ENCODE data around the gene STEAP1. TPM values are rescaled to one million over a fixed set of nuclear protein-coding genes. Genes with fewer than 3 reads are reported as not detected.

STEAP1 gene
- total RNA-seq, 1 experiment from 2014 or later, result 21.2 TPM

DNA sequence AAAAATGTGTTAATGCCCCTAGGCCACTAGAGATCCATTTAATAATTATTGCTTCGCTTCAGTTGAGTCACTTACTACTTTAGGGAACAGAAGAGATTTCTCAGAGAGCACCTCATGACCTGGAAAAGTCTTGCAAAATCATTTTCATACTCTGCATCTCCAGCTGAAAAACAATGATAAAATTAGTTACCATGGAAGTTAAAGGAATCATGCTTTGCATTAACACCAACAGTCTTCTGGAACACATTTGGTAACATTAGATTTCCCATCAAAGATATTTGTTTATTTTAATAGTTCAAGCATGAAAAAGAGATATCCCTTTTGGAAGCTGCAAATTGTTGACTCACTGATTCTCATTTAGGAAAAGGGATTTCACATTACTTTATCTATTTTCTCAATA lies 55.5 kb downstream of the STEAP1 start:
- Histone ChIP-seq H3K36me3 (ENCODE audit: low read depth, low read length) (no peaks in the 10 kb centered on the region), H3K4me2 (ENCODE audit: low read length) (0 out of 2 replicates have a peak overlapping the region, but pooled peaks have one; percentile 99), H3F3A (ENCODE audit: low read length, unreplicated experiment) (no peaks in the 10 kb centered on the region), H3K79me2 (ENCODE audit: low read length) (peaks cover 13% of the 10 kb centered on the region), H3K9me2 (replicated peaks; ENCODE audit: low read length) (no peaks in the 10 kb centered on the region), H3K9me3 (ENCODE audit: low read length) (no peaks in the 10 kb centered on the region), H3K4me3 (ENCODE audit: low read length) (no peak overlapping the region), H3K27me3 (ENCODE audit: low read length) (no peaks in the 10 kb centered on the region), H3K9ac (ENCODE audit: low read length) (no peak overlapping the region), H4K20me1 (ENCODE audit: low read length) (no peaks in the 10 kb centered on the region), H2AFZ (ENCODE audit: low read length) (no peak overlapping the region), H3K4me1 (ENCODE audit: insufficient read depth, low read length) (peaks cover 23% of the 10 kb centered on the region), H3K27ac (ENCODE audit: low read length) (no peak overlapping the region)
- no peak for TF ChIP-seq EZH2 (IDR thresholded peaks at IDR 0.05; ENCODE audit: low read length, unreplicated experiment)
- TF ChIP-seq EZH2phosphoT487 (IDR thresholded peaks at IDR 0.05; ENCODE audit: borderline replicate concordance, low read length), result no peak
- no peak for TF ChIP-seq CTCF (conservative IDR thresholded peaks at IDR 0.05; ENCODE audit: low read depth, low read length)
- DNase-seq (no peak), ATAC-seq (no peak)
- intact Hi-C loops (cut with micrococcal nuclease), result no loop called here
- CTCF ChIA-PET, result interaction anchor here (0.7 kb wide), 1 partner anchor 56 kb away, joined by 5 read pairs; the partner anchor contains the start of gene STEAP1
- POLR2A ChIA-PET (ENCODE audit: unreplicated experiment), result no interaction called here
- no TSS peak for BruUV-seq (replicated peaks)

- no peaks in the 10 kb centered on the region for H3K9me3 ChIP-seq (ENCODE audit: low read length)
- no peak overlapping the region for H3K27ac ChIP-seq (ENCODE audit: low read length)
- peaks cover 23% of the 10 kb centered on the region for H3K4me1 ChIP-seq (ENCODE audit: insufficient read depth, low read length)
- BruUV-seq (replicated peaks), result no TSS peak
- H3K79me2 ChIP-seq (ENCODE audit: low read length), result peaks cover 13% of the 10 kb centered on the region
- peak overlapping the region; percentile 97 for H3K4me3 ChIP-seq (ENCODE audit: low read length)
- H3K36me3 ChIP-seq (ENCODE audit: low read depth, low read length), result no peaks in the 10 kb centered on the region
- ATAC-seq, result no peak
- no peaks in the 10 kb centered on the region for H3F3A ChIP-seq (ENCODE audit: low read length, unreplicated experiment)
- peak; percentile 2 for DNase-seq
- intact Hi-C loops (cut with micrococcal nuclease), result no loop called here
- H4K20me1 ChIP-seq (ENCODE audit: low read length), result no peaks in the 10 kb centered on the region
- H3K27me3 ChIP-seq (ENCODE audit: low read length), result no peaks in the 10 kb centered on the region
- peak overlapping the region; percentile 88 for H2AFZ ChIP-seq (ENCODE audit: low read length)
- ChIA-PET POLR2A (ENCODE audit: unreplicated experiment) (interaction anchor here (0.6 kb wide), 1 partner anchor 1452 kb away, joined by 3 read pairs; no protein-coding TSS in a partner anchor), CTCF (interaction anchor here (0.7 to 1.4 kb wide), 2 partner anchors 56 to 57 kb away, joined by 5 to 12 read pairs; partner anchors contain the start of gene STEAP1)
- H3K9me2 ChIP-seq (replicated peaks; ENCODE audit: low read length), result no peaks in the 10 kb centered on the region
- H3K4me2 ChIP-seq (ENCODE audit: low read length), result peak overlapping the region; percentile 99
- TF ChIP-seq CTCF (conservative IDR thresholded peaks at IDR 0.05; ENCODE audit: low read depth, low read length), result no peak
- no peak for TF ChIP-seq EZH2 (IDR thresholded peaks at IDR 0.05; ENCODE audit: low read length, unreplicated experiment)
- no peak for TF ChIP-seq EZH2phosphoT487 (IDR thresholded peaks at IDR 0.05; ENCODE audit: borderline replicate concordance, low read length)
- H3K9ac ChIP-seq (ENCODE audit: low read length), result peak overlapping the region; percentile 64
Measured at GRCh38 chr7:90210475-90210874, 56.2 kb downstream of the STEAP1 start.

DNA sequence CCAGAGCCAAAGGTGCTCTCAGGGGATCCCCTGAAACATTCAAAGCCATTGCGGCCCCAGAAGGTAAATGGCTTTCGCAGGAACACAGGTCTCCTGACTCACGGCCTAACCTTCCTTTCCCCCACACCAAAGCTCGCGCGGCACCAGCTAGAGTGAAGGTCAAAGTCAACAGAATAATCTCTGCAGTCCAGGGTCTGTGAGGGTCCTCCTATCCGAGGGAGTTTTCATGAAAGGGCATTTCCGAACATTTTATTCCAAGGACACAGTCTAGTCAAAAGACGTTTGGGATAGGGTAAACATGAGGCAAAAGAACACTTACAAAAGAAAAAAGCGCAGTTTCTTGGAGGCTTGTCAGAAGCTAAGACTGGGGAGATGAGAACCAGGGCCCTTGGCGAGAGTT lies 56.7 kb downstream of the STEAP1 start:
- Histone ChIP-seq H3K4me1 (ENCODE audit: insufficient read depth, low read length) (peaks cover 23% of the 10 kb centered on the region), H3K9me3 (ENCODE audit: low read length) (no peaks in the 10 kb centered on the region), H2AFZ (ENCODE audit: low read length) (peak overlapping the region; percentile 88), H3K36me3 (ENCODE audit: low read depth, low read length) (no peaks in the 10 kb centered on the region), H3K4me2 (ENCODE audit: low read length) (peak overlapping the region; percentile 99), H3K9ac (ENCODE audit: low read length) (peak overlapping the region; percentile 64), H4K20me1 (ENCODE audit: low read length) (no peaks in the 10 kb centered on the region), H3F3A (ENCODE audit: low read length, unreplicated experiment) (no peaks in the 10 kb centered on the region), H3K79me2 (ENCODE audit: low read length) (peaks cover 13% of the 10 kb centered on the region), H3K9me2 (replicated peaks; ENCODE audit: low read length) (no peaks in the 10 kb centered on the region), H3K27ac (ENCODE audit: low read length) (peak overlapping the region; percentile 24), H3K4me3 (ENCODE audit: low read length) (peak overlapping the region; percentile 97), H3K27me3 (ENCODE audit: low read length) (no peaks in the 10 kb centered on the region)
- ATAC-seq, result peak; percentile 15
- intact Hi-C loops (cut with micrococcal nuclease), result loop anchor here (1.0 kb wide), 3 partner anchors 31 to 57 kb away; partner anchors contain the start of genes CFAP69 and STEAP1
- BruUV-seq (replicated peaks), result TSS peak; percentile 88
- POLR2A ChIA-PET (ENCODE audit: unreplicated experiment), result interaction anchor here (0.5 to 1.1 kb wide), 5 partner anchors 32 to 1984 kb away, joined by 3 to 18 read pairs (median 12); partner anchors contain the start of gene STEAP1
- DNase-seq, result peak; percentile 28
- CTCF ChIA-PET, result interaction anchor here (0.7 to 1.4 kb wide), 7 partner anchors 32 to 703 kb away, joined by 3 to 12 read pairs (median 4); partner anchors contain the start of gene STEAP1
- TF ChIP-seq CTCF (conservative IDR thresholded peaks at IDR 0.05; ENCODE audit: low read depth, low read length), result no peak
- no peak for TF ChIP-seq EZH2phosphoT487 (IDR thresholded peaks at IDR 0.05; ENCODE audit: borderline replicate concordance, low read length)
- no peak for TF ChIP-seq EZH2 (IDR thresholded peaks at IDR 0.05; ENCODE audit: low read length, unreplicated experiment)

Data from PC-3 (cell line).